HepG2 (cell line): Measurements from ENCODE around the gene VPS54. TPM values are rescaled to one million over a fixed set of nuclear protein-coding genes. Genes with fewer than 3 reads are reported as not detected.

Source experiments
- CEBPZ ChIP-seq: IDR thresholded peaks from 2 replicates; pipeline ENCODE4 v1.6.1; 2012; ENCODE audit warnings: low read length, improper control_type of control experiment
- CHD4 ChIP-seq: fragments of 200-600 bp; sonication (generic); IDR thresholded peaks from 2 replicates; pipeline ENCODE4 v1.7.0; 2017; ENCODE audit warnings: mild to moderate bottlenecking, low read length, borderline replicate concordance
- GLI4 ChIP-seq: sonication (generic); formaldehyde crosslinking; IDR thresholded peaks from 2 replicates; pipeline ENCODE4 v1.5.1; 2020; ENCODE audit warnings: missing genetic modification reagents, mild to moderate bottlenecking, moderate library complexity, borderline replicate concordance
- GTF3A ChIP-seq: sonication (generic); formaldehyde crosslinking; conservative IDR thresholded peaks from 2 replicates; pipeline ENCODE4 v1.4.0; 2020; ENCODE audit warnings: mild to moderate bottlenecking, missing genetic modification reagents
- GZF1 ChIP-seq: sonication (generic); formaldehyde crosslinking; IDR thresholded peaks from 2 replicates; pipeline ENCODE4 v1.5.1; 2020; ENCODE audit warnings: mild to moderate bottlenecking, missing genetic modification reagents
- HNRNPH1 ChIP-seq: fragments of 200-400 bp; formaldehyde crosslinking; optimal IDR thresholded peaks from 2 replicates; pipeline ENCODE3; 2017; ENCODE audit warnings: mild to moderate bottlenecking, low read depth, low read length
- HNRNPUL1 ChIP-seq: fragments of 200-400 bp; formaldehyde crosslinking; IDR thresholded peaks from 2 replicates; pipeline ENCODE4 v1.6.1; 2017; ENCODE audit warnings: low read depth, mild to moderate bottlenecking, low read length, moderate library complexity
- HOXA3 ChIP-seq: sonication (generic); formaldehyde crosslinking; IDR thresholded peaks from 2 replicates; pipeline ENCODE4 v1.5.0; 2020; ENCODE audit warnings: missing genetic modification reagents
- KDM4B ChIP-seq: sonication (generic); formaldehyde crosslinking; IDR thresholded peaks from 2 replicates; pipeline ENCODE4 v1.4.0; 2020; ENCODE audit warnings: missing genetic modification reagents
- MED8 ChIP-seq: sonication (generic); formaldehyde crosslinking; IDR thresholded peaks from 2 replicates; pipeline ENCODE4 v1.8.1; 2023; ENCODE audit warnings: mild to moderate bottlenecking, missing genetic modification reagents; ENCODE audit not compliant: insufficient replicate concordance
- MTA3 ChIP-seq: sonication (generic); formaldehyde crosslinking; IDR thresholded peaks from 2 replicates; pipeline ENCODE4 v1.4.0; 2020; ENCODE audit warnings: missing genetic modification reagents
- NBN ChIP-seq: fragments of 450-650 bp; conservative IDR thresholded peaks from 2 replicates; pipeline ENCODE4 v1.6.1; 2017
- SOX5 ChIP-seq: IDR thresholded peaks from 2 replicates; pipeline ENCODE4 v1.6.1; 2016; ENCODE audit warnings: borderline replicate concordance
- SSRP1 ChIP-seq: IDR thresholded peaks from 2 replicates; pipeline ENCODE4 v1.6.1; 2016; ENCODE audit warnings: control low read depth
- TAF15 ChIP-seq: fragments of 200-400 bp; formaldehyde crosslinking; IDR thresholded peaks from one replicate; pipeline ENCODE4 v1.6.1; 2018; ENCODE audit warnings: mild to moderate bottlenecking, low read depth, low read length; ENCODE audit not compliant: poor library complexity, severe bottlenecking
- TBX3 ChIP-seq: fragments of 450-650 bp; IDR thresholded peaks from 2 replicates; pipeline ENCODE4 v1.6.1; 2017; ENCODE audit warnings: antibody characterized with exemption, mild to moderate bottlenecking, inconsistent platforms, borderline replicate concordance
- TFE3 ChIP-seq: IDR thresholded peaks from 2 replicates; pipeline ENCODE4 v1.6.1; 2016
- WIZ ChIP-seq: sonication (generic); formaldehyde crosslinking; IDR thresholded peaks from 2 replicates; pipeline ENCODE4 v1.5.1; 2020; ENCODE audit warnings: mild to moderate bottlenecking, missing genetic modification reagents
- XBP1 ChIP-seq: sonication (generic); formaldehyde crosslinking; IDR thresholded peaks from 2 replicates; pipeline ENCODE4 v1.5.0; 2020; ENCODE audit warnings: missing genetic modification reagents
- ZBTB25 ChIP-seq: IDR thresholded peaks from 2 replicates; pipeline ENCODE4 v1.6.1; 2018; ENCODE audit warnings: missing genetic modification reagents
- ZBTB26 ChIP-seq: IDR thresholded peaks from 2 replicates; pipeline ENCODE4 v1.6.1; 2016; ENCODE audit warnings: missing compliant biosample characterization, missing genetic modification reagents, borderline replicate concordance
- ZFP82 ChIP-seq: sonication (generic); formaldehyde crosslinking; IDR thresholded peaks from 2 replicates; pipeline ENCODE4 v1.5.1; 2020; ENCODE audit warnings: mild to moderate bottlenecking, missing genetic modification reagents, borderline replicate concordance
- ZNF543 ChIP-seq: sonication (generic); formaldehyde crosslinking; IDR thresholded peaks from 2 replicates; pipeline ENCODE4 v1.4.0; 2020; ENCODE audit warnings: mild to moderate bottlenecking, missing genetic modification reagents
- ZNF598 ChIP-seq: sonication (generic); formaldehyde crosslinking; IDR thresholded peaks from 2 replicates; pipeline ENCODE4 v1.5.1; 2020; ENCODE audit warnings: mild to moderate bottlenecking, missing genetic modification reagents, borderline replicate concordance
- ZNF790 ChIP-seq: sonication (generic); formaldehyde crosslinking; IDR thresholded peaks from 2 replicates; pipeline ENCODE4 v1.8.0; 2022; ENCODE audit warnings: missing genetic modification reagents, mild to moderate bottlenecking, borderline replicate concordance
- polyA plus RNA-seq, 8 experiments: library from polyadenylated mRNA; depleted of rRNA in 3 of 8; stranded (reverse) in 7 of 8; unstranded in 1 of 8; fragments of >200 nt; fragmentation: Illumina TruSeq in 4 of 8; extraction: Trizol in 4 of 8; gene quantifications; 2 replicates each; pipeline versions ENCODE4 v1.2.1 to v1.2.3, GENCODE V29; 2011 to 2016; ENCODE audit warnings: low read depth in 4 of 8, missing spikeins in 1 of 8, mixed read lengths in 1 of 8; ENCODE audit not compliant: insufficient read depth in 1 of 8
- total RNA-seq, 5 experiments: library from RNA; depleted of rRNA; stranded (reverse); fragments of >200 nt; fragmentation: Illumina TruSeq; extraction: Trizol; gene quantifications; 2 replicates each; pipeline ENCODE4 v1.2.3, GENCODE V29; 2016; ENCODE audit warnings: low read depth in 1 of 5

Gene VPS54
- total and polyA plus RNA-seq, 2 of the 13 experiments (the other 11 are each of a cell fraction or from before 2014, with no cell fraction given): 64.7 to 77.5 TPM

GRCh38 chr2:64049633-64050220 lies 30.5 kb upstream of the VPS54 start (continued):
- TF ChIP-seq GLI4 (peak; percentile 88; the same call in 1 of the 2 replicates), TAF15 (no peak), XBP1 (no peak), ZBTB26 (CRISPR knock-in tag) (no peak; the same call in 1 of the 2 replicates), TFE3 (peak; percentile 36; the same call in 1 of the 2 replicates), SOX5 (0 out of 2 replicates have a peak, but pooled peaks have one; percentile 31), GZF1 (CRISPR knock-in tag) (no peak), ZNF790 (CRISPR knock-in tag) (no peak), ZFP82 (CRISPR knock-in tag) (no peak), CEBPZ (no peak), HNRNPUL1 (no peak), WIZ (CRISPR knock-in tag) (no peak), ZBTB25 (CRISPR knock-in tag) (peak; percentile 75; the same call in 1 of the 2 replicates), ZNF598 (no peak), SSRP1 (CRISPR knock-in tag) (0 out of 2 replicates have a peak, but pooled peaks have one; percentile 44), KDM4B (CRISPR knock-in tag) (peak; percentile 66; the same call in 1 of the 2 replicates), GTF3A (no peak), NBN (no peak), MTA3 (CRISPR knock-in tag) (no peak), MED8 (CRISPR knock-in tag) (no peak), TBX3 (no peak), ZNF543 (CRISPR knock-in tag) (no peak), HOXA3 (CRISPR knock-in tag) (peak; percentile 51; the same call in 1 of the 2 replicates), CHD4 (no peak), HNRNPH1 (no peak)
